Lower lobe of right lung (tissue), 2 donors: Measurements from ENCODE around the gene ST6GAL2. TPM values are rescaled to one million over a fixed set of nuclear protein-coding genes. Genes with fewer than 3 reads are reported as not detected.

Source experiments
- ATAC-seq, 2 donors: fragments of 200-7000 bp; cut with Tn5 transposase; one replicate each; pipeline ENCODE4 v1.9.1; 2020 to 2022; ENCODE audit warnings: mild to moderate bottlenecking in 2 of 2, moderate library complexity in 2 of 2
- DNase-seq: peaks from one replicate; pipeline ENCODE4 v3.0.0-alpha.2; 2020
- H3K27ac ChIP-seq: fragments of 200-600 bp; one replicate; pipeline ENCODE4 v1.8.0; 2022
- H3K27me3 ChIP-seq: fragments of 200-600 bp; one replicate; pipeline ENCODE4 v1.8.0; 2022; ENCODE audit warnings: low read depth
- H3K36me3 ChIP-seq: fragments of 200-600 bp; one replicate; pipeline ENCODE4 v1.8.0; 2022; ENCODE audit warnings: mild to moderate bottlenecking
- H3K4me1 ChIP-seq: fragments of 200-600 bp; one replicate; pipeline ENCODE4 v1.8.0; 2022
- H3K4me3 ChIP-seq: fragments of 200-600 bp; one replicate; pipeline ENCODE4 v1.8.0; 2022; ENCODE audit warnings: mild to moderate bottlenecking
- H3K9me3 ChIP-seq: fragments of 200-600 bp; one replicate; pipeline ENCODE4 v1.8.0; 2022
- intact Hi-C: fragments of 100-400 bp; cut with DNase I; formaldehyde crosslinking; loops from one replicate; pipeline ENCODE4 v1.11.0; 2022
- total RNA-seq: library from RNA; stranded (reverse); fragmentation: NEBNext Ultra II Directional; extraction: Animal tissue kit (Norgen Biotek cat#: 25700); gene quantifications from one replicate; pipeline ENCODE4 v1.2.1, GENCODE V29; 2021
- TF ChIP-seq, protein P1 (sequence below): fragments of 200-600 bp; IDR thresholded peaks from one replicate; pipeline ENCODE4 v1.8.0; 2022; ENCODE audit warnings: antibody characterized with exemption, mild to moderate bottlenecking
- donor health status: DM: no; HTN: yes; CAD: no; lungs with severe emphysema.

Gene ST6GAL2
- total RNA-seq, 1 donor from 2014 or later = 0.92 TPM

DNA sequence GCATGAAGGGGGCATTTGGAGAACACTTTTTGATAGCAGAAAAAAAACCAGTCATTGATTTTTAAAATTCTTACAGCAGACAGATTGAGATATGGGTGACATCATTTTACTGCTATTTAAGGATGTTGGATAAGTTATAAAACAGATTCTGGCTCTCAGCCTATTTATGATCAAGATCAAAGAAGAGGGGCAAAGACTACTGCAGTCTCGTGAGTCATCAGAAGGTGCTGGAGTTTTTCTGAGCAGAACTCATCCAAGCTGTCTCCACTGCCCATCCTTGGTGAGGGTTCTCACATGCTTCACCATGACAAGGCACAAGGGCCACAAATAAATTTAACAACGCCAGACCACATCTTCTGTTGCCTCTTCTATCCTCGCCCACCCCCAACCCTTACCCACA, 58.8 kb downstream of the ST6GAL2 start:
- ATAC-seq (no peak), DNase-seq (no peak)
- Histone ChIP-seq H3K4me1 (no peaks in the 10 kb centered on the region), H3K27ac (no peak overlapping the region), H3K27me3 (no peaks in the 10 kb centered on the region), H3K9me3 (no peaks in the 10 kb centered on the region), H3K4me3 (no peak overlapping the region), H3K36me3 (no peaks in the 10 kb centered on the region)
- intact Hi-C loops = no loop called here
- TF ChIP-seq, protein P1, sequence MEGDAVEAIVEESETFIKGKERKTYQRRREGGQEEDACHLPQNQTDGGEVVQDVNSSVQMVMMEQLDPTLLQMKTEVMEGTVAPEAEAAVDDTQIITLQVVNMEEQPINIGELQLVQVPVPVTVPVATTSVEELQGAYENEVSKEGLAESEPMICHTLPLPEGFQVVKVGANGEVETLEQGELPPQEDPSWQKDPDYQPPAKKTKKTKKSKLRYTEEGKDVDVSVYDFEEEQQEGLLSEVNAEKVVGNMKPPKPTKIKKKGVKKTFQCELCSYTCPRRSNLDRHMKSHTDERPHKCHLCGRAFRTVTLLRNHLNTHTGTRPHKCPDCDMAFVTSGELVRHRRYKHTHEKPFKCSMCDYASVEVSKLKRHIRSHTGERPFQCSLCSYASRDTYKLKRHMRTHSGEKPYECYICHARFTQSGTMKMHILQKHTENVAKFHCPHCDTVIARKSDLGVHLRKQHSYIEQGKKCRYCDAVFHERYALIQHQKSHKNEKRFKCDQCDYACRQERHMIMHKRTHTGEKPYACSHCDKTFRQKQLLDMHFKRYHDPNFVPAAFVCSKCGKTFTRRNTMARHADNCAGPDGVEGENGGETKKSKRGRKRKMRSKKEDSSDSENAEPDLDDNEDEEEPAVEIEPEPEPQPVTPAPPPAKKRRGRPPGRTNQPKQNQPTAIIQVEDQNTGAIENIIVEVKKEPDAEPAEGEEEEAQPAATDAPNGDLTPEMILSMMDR = no peak

DNA sequence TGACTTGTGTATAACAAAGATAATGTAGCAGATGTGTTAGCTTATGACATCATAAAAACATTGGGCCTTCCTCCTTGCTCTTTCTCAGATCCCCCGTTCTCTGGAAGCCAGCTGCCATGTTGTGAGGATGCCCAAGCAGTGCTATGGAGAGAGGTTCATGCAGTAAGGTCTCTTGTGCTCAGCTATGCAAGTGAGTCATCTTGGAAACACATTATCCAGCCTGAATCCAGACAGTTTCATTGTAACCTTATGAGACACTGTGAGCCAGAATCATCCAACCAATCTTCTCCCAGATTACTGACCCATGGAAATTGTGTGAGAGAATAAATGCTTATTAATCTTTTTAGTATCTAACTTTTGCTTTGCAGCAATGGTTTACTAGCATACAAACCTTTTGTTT, 60.8 kb downstream of the ST6GAL2 start:
- intact Hi-C loops = no loop called here
- H3K9me3 ChIP-seq = no peaks in the 10 kb centered on the region
- H3K27me3 ChIP-seq = no peaks in the 10 kb centered on the region
- H3K4me3 ChIP-seq = no peak overlapping the region
- no peaks in the 10 kb centered on the region for H3K4me1 ChIP-seq
- no peaks in the 10 kb centered on the region for H3K36me3 ChIP-seq
- no peak overlapping the region for H3K27ac ChIP-seq
- no peak for DNase-seq
- ATAC-seq = no peak
- TF ChIP-seq, protein P1 = no peak

DNA sequence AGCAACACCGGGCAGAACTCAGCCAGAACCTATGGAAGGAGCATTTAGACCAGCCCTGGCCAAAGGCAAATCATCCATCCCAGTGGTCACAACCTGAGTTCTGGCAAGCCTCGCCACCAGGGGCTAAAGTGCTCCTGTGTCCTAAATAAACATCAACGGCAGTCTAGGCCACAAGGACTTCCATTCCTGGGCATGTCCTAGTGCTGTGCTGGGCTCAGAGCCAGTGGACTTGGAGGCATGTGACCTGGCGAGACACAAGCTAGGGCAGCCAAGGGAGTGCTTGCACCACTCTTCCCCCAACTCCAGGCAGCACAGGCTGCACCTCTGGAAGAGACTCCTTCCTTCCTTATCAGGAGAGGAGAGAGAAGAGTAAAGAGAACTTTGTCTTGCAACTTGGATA, 69.0 kb downstream of the ST6GAL2 start:
- no peaks in the 10 kb centered on the region for H3K27me3 ChIP-seq
- no peak for ATAC-seq
- TF ChIP-seq, protein P1 = no peak
- H3K27ac ChIP-seq = no peak overlapping the region
- intact Hi-C loops = no loop called here
- H3K9me3 ChIP-seq = no peaks in the 10 kb centered on the region
- H3K4me1 ChIP-seq = no peaks in the 10 kb centered on the region
- DNase-seq = no peak
- no peak overlapping the region for H3K4me3 ChIP-seq
- H3K36me3 ChIP-seq = no peaks in the 10 kb centered on the region

DNA sequence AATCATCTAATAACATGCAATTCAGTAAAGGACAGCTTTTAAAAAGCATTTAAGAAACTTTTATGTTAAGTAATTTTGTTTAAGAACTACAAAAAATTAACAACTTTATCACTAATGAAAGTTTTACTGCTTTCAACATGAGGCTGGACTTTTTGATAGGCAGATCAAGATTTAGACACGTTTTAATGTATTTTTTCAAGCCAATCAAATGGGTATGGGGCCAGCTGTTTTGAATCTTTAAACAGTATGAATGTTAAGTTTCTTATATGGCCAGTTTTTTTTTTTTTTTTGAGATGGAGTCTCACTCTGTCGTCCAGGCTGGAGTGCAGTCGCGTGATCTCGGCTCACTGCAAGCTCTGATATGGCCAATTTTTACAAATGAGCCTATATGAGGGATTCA, 73.1 kb downstream of the ST6GAL2 start:
- intact Hi-C loops = no loop called here
- TF ChIP-seq, protein P1 = no peak
- no peaks in the 10 kb centered on the region for H3K9me3 ChIP-seq
- no peaks in the 10 kb centered on the region for H3K36me3 ChIP-seq
- no peak overlapping the region for H3K27ac ChIP-seq
- ATAC-seq (no peak), DNase-seq (no peak)
- no peak overlapping the region for H3K4me3 ChIP-seq
- no peaks in the 10 kb centered on the region for H3K27me3 ChIP-seq
- no peaks in the 10 kb centered on the region for H3K4me1 ChIP-seq

DNA sequence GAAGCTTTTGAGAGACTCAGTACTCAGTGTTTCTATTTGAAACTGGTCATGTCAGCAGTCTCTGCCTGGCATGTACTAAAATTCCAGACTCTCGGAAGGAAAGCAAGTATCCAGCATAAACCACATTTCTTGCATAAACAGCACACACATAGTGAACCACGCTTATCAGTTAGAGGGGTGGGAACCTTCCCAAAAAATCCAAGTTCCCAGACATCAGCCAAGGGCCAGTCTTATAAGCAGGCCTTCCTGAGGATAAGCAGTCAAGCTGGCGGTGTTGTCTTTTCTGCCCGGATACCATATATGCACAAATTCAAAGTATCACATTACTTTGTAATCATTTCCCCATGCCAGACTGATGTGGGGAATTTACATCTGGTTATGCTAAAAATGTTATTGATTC, 73.6 kb downstream of the ST6GAL2 start:
- DNase-seq (no peak), ATAC-seq (no peak)
- H3K9me3 ChIP-seq = no peaks in the 10 kb centered on the region
- TF ChIP-seq, protein P1 = no peak
- no peaks in the 10 kb centered on the region for H3K4me1 ChIP-seq
- no peaks in the 10 kb centered on the region for H3K36me3 ChIP-seq
- no peak overlapping the region for H3K4me3 ChIP-seq
- no peaks in the 10 kb centered on the region for H3K27me3 ChIP-seq
- H3K27ac ChIP-seq = no peak overlapping the region
- intact Hi-C loops = no loop called here

DNA sequence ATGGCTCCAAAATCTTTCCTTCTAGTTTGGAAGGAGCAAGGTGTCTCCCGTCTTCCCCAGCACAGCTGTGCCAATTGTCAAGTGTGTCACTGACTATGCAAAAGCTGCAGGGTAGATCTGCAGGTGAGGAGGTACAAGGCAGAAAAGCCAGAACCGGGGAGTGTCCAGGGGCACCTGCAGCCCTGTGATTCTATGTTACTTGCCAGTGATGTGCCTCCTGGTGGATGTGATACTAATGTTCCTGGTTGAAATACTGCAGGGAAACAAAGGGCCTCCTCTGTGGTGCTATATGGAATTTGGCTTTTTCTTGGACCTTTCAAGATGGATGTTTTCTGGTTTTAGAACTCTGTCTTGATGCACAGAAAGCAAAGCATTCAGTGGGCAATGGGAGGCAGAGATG, 80.3 kb downstream of the ST6GAL2 start:
- intact Hi-C loops = no loop called here
- DNase-seq (no peak), ATAC-seq (no peak)
- TF ChIP-seq, protein P1 = no peak
- no peaks in the 10 kb centered on the region for H3K4me1 ChIP-seq
- H3K4me3 ChIP-seq = no peak overlapping the region
- no peak overlapping the region for H3K27ac ChIP-seq
- H3K9me3 ChIP-seq = no peaks in the 10 kb centered on the region
- no peaks in the 10 kb centered on the region for H3K36me3 ChIP-seq
- no peaks in the 10 kb centered on the region for H3K27me3 ChIP-seq
